ENCODE results near the gene PRKCI. TPM values are rescaled to one million over a fixed set of nuclear protein-coding genes. Genes with fewer than 3 reads are reported as not detected.

Gene PRKCI
- 12.1 to 20.5 TPM (median 17.9 TPM) in 5 replicates for total RNA-seq (2022; extraction: Qiagen RNA extraction)

GRCh38 chr3:170221924-170222646, at the start of gene PRKCI:
Gene PRKCI (plus strand): TSS chr3:170222424. CDS start chr3:170222670, 246 bp downstream.

GRCh38 chr3:170180908-170181885, 41.0 kb upstream of the PRKCI start, which contains the start of gene PHC3:
Gene PHC3 (minus strand): TSS chr3:170181733. CDS start chr3:170181715, 18 bp downstream.

Other genes starting within 250 kb of the PRKCI start
- gene GPR160, start 184.4 kb upstream of the PRKCI start, total RNA-seq (2022; extraction: Qiagen RNA extraction), result 1.4 to 1.9 TPM (median 1.6 TPM) in 5 replicates
- 8.5 to 15.4 TPM (median 14.8 TPM) in 5 replicates for gene PHC3, start 40.7 kb upstream of the PRKCI start, total RNA-seq (2022; extraction: Qiagen RNA extraction)
- 17.5 to 41.2 TPM (median 24.6 TPM) in 5 replicates for gene SKIL, start 135.3 kb downstream of the PRKCI start, total RNA-seq (2022; extraction: Qiagen RNA extraction)
- gene CLDN11, start 196.4 kb downstream of the PRKCI start, total RNA-seq (2022; extraction: Qiagen RNA extraction), result 0.09 to 0.25 TPM (median 0.18 TPM) in 5 replicates